ENCODE data around the gene GCC2.
"Not testable (repeated sequence)": the region's sequence is repeated elsewhere in the genome, so short reads cannot be mapped to it uniquely, and the experiment has no call there.

Gene GCC2

GRCh38 chr2:108524688-108525087 lies 75.7 kb downstream of the GCC2 start:
- not testable (repeated sequence) for DNase-seq (ENCODE audit: low read depth in 2 of 2)

- DNase-seq (ENCODE audit: low read depth in 2 of 2) = not testable (repeated sequence)
Observed at GRCh38 chr2:108525258-108525657, 76.3 kb downstream of the GCC2 start.

GRCh38 chr2:108531674-108532055 lies 82.7 kb downstream of the GCC2 start:
- no peak for DNase-seq (ENCODE audit: low read depth in 2 of 2)

DNA sequence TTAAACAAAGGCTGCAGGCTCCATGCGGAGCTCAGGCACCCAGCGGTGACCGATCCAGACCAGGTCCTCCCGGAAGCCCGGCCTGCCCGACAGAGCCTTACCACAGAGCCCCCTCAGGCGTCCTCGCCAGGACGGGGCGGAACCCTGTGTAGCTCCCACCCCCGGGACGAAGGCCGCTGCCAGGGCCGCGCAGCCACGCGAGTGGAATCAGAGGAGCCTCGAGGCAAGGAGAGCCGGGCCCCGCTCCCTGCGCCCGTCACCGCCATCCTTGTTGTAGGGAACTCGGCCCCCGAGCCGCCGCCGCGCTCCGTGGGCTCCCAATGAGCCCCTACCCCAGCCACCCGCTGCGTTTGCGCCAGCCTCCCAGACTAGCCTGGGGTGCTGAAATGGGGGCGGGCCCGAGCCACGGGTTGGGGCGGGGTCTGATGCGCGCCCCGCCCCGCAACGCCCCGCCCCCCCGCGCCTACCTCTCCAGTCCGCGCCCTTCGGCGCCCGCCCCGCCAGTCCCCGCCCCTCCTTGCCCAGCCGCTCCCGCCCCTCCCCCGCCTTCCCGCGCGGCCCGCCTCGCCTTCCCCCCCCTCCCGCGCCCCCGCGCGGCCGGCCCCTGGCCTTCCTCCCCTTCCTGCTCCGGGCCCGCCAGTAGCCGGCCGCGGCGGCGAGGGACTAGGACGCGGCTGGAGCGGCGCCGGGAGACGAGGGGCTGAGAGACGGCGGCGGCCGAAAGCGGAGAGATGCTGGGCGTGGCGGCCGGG lies 85.0 kb downstream of the GCC2 start, which contains the start of gene LIMS1:
LIMS1 (plus strand) TSS at position 639 of the 752 bp plus-strand sequence; CDS start at position 732, 93 bp downstream.
- peak; percentile 77 to 84 for DNase-seq (ENCODE audit: low read depth in 2 of 2)

DNA sequence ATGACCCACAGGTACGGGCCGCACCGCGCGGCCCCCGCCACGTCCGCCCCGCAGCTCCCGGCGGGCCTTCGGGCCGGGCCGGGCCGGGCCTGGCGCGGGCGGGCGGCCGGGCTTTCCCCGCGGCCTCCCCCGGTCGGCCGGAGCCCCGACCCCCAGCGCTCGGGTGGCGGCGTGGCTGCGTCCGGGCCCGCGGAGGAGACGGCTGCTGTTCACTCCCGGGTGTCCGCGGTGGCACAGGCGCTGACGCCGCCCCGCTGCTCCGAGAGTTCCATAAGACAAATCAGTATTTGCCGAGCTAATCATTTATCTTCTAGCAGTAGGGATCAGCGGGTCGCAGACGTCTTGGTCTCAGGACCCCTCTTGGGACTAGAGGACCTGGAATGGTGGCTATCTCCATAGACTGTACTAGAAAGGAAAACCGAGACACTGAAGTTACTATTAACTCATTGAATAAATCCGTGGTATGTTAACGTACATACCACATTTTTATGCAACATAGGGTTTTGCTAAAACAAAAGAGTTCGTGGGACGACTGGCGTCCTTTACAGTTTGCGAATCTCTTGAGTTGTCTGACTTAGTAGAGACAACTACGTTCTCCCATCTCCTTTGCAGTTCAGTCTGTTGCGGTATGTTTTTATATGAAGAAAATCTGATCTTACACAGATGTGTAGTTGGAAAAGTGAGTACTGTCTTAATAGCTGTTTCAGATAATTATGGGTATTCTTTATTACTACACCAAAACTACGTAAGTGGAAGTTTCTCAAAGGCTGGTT lies 85.8 kb downstream of the GCC2 start:
- DNase-seq (ENCODE audit: low read depth in 2 of 2) = peak in 1 of 2 donors; percentile 15

GRCh38 chr2:108535357-108535631 lies 86.3 kb downstream of the GCC2 start:
- no peak for DNase-seq (ENCODE audit: low read depth in 2 of 2)

- no peak for DNase-seq (ENCODE audit: low read depth in 2 of 2)
Observed at GRCh38 chr2:108536133-108536780, 87.3 kb downstream of the GCC2 start.

GRCh38 chr2:108536911-108537310 lies 87.9 kb downstream of the GCC2 start:
- DNase-seq (ENCODE audit: low read depth in 2 of 2) = no peak

DNA sequence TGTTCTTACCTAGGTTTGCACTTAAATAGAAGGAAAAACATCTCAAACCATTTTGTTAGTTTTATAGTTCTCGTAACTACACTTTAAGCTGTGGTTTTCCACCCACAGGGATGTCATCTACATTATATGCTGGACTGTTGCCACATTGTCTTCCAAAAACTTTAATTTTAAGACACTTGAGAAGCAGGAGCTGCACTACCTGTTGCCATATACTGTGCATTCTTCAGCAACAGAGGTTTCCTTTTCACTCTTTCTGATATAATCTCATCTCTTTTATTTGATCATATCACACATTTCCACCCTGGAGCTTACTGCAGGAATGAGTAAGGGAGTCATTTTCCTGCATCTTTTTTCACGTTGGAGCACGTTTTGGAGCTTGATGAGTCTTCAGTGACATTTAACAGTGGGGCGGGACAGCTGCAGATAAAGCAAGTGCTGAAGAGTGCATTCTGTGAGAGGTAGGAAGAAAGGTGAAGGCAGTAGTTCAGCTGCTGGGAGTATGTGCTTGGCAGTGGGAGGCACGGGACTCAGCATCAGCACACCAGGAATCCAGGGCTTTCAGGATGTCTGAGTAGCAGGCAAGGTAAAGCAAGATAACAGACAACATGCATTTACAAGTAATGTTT lies 89.1 kb downstream of the GCC2 start:
- no peak for DNase-seq (ENCODE audit: low read depth in 2 of 2)

DNA sequence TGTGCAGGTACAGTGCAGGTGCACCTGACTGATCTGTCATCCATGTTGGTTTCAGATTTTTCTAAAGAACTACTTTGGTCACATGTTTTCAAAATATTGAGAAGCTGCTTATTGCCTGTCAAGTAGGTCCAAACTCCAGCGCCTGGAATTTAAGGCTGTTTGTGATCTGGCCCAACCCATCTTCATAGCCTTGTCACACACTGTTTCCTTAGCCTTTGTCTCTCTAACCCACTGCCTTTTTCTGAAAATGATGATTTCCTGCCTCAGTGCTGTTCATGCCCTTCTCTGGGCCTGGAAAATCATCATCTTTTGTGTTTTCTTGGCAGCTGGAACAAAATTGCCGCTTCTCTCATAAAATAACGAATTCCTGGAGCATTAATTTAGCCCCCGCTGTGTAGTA lies 92.4 kb downstream of the GCC2 start:
- no peak for DNase-seq (ENCODE audit: low read depth in 2 of 2)

GRCh38 chr2:108542071-108542470 lies 93.1 kb downstream of the GCC2 start:
- DNase-seq (ENCODE audit: low read depth in 2 of 2) = no peak

DNA sequence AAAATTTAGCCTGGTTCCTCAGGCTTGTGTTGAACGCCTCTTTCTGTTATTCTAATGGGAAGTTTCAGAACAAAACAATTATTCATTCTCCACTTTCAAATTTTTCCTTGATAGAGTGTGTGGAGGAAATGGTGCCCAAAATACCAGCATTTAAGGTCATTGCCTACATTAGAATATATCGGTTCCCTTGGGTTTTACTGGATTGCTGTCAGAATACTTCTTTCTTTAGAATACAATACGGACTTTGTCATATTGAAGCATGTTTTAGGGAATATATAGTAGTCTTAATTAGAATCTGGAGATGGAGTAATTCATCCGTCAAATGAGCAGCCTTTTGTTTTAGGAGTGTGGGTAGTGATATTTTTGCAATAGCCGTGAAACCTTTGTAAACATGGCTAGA lies 98.6 kb downstream of the GCC2 start:
- no peak for DNase-seq (ENCODE audit: low read depth in 2 of 2)

- no peak for DNase-seq (ENCODE audit: low read depth in 2 of 2)
Observed at GRCh38 chr2:108548208-108549003, 99.4 kb downstream of the GCC2 start.

GRCh38 chr2:108552566-108552965 lies 103.6 kb downstream of the GCC2 start:
- DNase-seq (ENCODE audit: low read depth in 2 of 2) = no peak

GRCh38 chr2:108553209-108553919 lies 104.4 kb downstream of the GCC2 start:
- no peak for DNase-seq (ENCODE audit: low read depth in 2 of 2)

DNA sequence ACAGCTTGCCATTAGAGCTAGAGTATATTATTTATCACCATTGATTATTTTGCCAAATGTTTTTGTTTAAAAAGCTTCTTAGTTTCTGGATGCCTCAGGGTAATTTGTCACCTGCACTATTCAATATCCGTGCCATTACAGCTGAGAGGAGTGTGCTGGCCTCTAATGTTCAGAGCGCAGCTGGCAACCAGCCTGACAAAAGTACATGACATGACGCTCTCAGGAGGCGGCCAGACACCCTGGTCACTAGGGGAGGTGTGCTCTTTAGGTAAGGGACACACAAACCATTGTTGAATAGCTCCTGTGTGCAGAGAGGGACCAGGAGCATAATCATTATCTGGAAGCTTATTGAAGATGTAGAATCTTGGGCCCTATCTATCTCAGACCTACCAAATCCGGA lies 105.5 kb downstream of the GCC2 start:
- no peak for DNase-seq (ENCODE audit: low read depth in 2 of 2)

- DNase-seq (ENCODE audit: low read depth in 2 of 2) = no peak
Observed at GRCh38 chr2:108555572-108555971, 106.6 kb downstream of the GCC2 start.

GRCh38 chr2:108556581-108556980 lies 107.6 kb downstream of the GCC2 start:
- not testable (repeated sequence) for DNase-seq (ENCODE audit: low read depth in 2 of 2)

Data from stimulated activated CD4-positive, alpha-beta T cell treated with anti-CD3 and anti-CD28 coated beads, Interleukin-15, amount 100 ng/mL, for 48 hours (primary cell).